ENCODE data around the gene ADTRP.

The ADTRP gene

DNA sequence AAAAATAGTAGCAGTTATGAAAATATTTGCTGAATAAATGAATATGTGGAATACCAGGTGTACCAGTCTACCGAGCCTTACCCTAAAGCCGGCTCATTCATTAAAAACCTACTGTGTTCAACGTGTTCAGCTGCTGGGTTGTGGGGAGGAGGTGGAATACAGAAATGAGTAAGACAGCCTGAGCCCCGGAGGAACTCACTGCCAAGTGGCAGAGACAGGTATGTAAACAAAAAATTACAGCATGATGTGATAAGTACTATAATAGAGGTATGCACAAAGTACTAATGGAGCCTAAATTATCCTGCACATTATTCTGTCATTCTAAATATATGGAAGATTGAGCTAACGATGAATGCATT is 6.8 kb upstream of the ADTRP start:
- no peak overlapping the region for H3K4me3 ChIP-seq (ENCODE audit: low read length)
- TF ChIP-seq, protein P1, sequence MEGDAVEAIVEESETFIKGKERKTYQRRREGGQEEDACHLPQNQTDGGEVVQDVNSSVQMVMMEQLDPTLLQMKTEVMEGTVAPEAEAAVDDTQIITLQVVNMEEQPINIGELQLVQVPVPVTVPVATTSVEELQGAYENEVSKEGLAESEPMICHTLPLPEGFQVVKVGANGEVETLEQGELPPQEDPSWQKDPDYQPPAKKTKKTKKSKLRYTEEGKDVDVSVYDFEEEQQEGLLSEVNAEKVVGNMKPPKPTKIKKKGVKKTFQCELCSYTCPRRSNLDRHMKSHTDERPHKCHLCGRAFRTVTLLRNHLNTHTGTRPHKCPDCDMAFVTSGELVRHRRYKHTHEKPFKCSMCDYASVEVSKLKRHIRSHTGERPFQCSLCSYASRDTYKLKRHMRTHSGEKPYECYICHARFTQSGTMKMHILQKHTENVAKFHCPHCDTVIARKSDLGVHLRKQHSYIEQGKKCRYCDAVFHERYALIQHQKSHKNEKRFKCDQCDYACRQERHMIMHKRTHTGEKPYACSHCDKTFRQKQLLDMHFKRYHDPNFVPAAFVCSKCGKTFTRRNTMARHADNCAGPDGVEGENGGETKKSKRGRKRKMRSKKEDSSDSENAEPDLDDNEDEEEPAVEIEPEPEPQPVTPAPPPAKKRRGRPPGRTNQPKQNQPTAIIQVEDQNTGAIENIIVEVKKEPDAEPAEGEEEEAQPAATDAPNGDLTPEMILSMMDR (conservative IDR thresholded peaks at IDR 0.05; ENCODE audit: low read depth, low read length), result no peak
- DNase-seq (ENCODE audit: low read depth), result no peak

DNA sequence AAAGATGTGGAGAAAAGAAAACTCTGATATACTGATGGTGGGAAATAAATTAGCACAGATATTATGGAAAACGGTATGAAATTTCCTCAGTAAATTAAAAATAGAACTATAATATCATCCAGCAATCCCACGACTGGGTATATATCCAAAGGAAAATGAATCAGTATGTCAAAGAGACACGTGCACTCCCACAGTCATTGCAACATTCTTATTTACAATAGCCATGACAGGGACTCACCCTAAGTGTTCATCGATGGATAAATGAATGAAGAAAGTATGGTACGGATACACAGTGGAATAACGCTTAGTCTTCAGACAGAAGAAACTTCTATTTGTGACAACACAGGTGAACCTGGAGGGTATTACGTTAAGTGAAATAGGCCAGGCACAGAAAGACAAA is 5.7 kb upstream of the ADTRP start:
- no peak overlapping the region for H3K4me3 ChIP-seq (ENCODE audit: low read length)
- TF ChIP-seq, protein P1 (conservative IDR thresholded peaks at IDR 0.05; ENCODE audit: low read depth, low read length), result no peak
- no peak for DNase-seq (ENCODE audit: low read depth)

- no peak overlapping the region for H3K4me3 ChIP-seq (ENCODE audit: low read length)
- TF ChIP-seq, protein P1 (conservative IDR thresholded peaks at IDR 0.05; ENCODE audit: low read depth, low read length), result no peak
- DNase-seq (ENCODE audit: low read depth), result no peak
These were observed 5.0 kb upstream of the ADTRP start for GRCh38 chr6:11783524-11784064.

- DNase-seq (ENCODE audit: low read depth), result no peak
- H3K4me3 ChIP-seq (ENCODE audit: low read length), result no peak overlapping the region
- TF ChIP-seq, protein P1 (conservative IDR thresholded peaks at IDR 0.05; ENCODE audit: low read depth, low read length), result no peak
These were observed 3.9 kb upstream of the ADTRP start for GRCh38 chr6:11782524-11782923.

DNA sequence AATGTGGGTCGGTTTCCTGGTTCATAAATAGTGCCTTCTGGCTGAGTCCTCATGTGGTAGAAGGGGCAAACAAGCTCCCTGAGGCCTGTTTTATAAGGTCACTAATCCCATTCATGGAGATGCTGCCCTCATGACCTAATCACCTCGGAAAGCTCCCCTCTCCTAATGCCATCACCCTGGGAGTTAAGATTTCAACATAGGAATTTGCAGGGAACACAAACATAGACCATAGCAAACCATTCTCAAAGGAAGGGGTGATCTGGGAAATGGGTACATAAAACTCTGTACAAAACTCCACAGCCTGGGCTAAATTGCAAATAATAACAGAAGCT is 1.5 kb upstream of the ADTRP start:
- H3K4me3 ChIP-seq (ENCODE audit: low read length), result no peak overlapping the region
- TF ChIP-seq, protein P1 (conservative IDR thresholded peaks at IDR 0.05; ENCODE audit: low read depth, low read length), result no peak
- no peak for DNase-seq (ENCODE audit: low read depth)

DNA sequence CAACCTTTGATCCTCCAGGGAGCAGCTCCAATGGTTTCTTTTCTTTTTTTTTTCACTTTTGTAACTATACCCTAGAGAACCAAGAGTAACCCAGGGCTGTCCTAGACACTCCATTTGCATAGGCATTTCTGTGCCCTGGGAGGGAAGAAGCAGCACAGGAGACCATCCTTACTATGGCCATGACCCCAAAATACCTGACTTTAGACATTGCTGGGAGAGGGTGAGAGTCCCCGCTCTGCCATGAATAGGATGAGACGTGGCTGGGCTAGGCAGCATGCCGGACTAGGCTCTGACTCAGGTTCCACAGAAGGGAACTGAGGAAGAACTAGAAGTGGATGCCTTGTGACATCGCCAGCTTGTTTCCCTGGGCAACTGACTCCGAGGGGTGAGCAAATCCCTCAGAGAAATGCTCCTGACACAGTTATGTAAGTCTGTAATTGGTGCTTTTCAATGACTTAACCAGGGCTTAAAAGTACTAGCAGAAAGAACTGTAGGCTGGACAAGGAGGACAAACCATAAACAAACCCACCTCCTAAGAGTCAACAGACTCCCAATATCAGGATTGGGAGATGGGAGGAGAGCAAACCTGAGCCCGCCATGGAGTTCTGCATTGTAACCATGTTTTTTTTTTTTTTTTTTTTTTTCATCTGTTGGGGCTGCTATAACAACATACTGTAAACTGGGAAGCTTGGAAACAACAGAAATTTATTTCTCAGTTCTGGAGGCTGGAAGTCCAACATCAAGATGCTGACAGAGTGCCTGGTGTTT is 910 bp upstream of the ADTRP start:
- DNase-seq (ENCODE audit: low read depth), result peak; percentile 95
- TF ChIP-seq, protein P1 (conservative IDR thresholded peaks at IDR 0.05; ENCODE audit: low read depth, low read length), result no peak
- H3K4me3 ChIP-seq (ENCODE audit: low read length), result peak overlapping the region; percentile 58

DNA sequence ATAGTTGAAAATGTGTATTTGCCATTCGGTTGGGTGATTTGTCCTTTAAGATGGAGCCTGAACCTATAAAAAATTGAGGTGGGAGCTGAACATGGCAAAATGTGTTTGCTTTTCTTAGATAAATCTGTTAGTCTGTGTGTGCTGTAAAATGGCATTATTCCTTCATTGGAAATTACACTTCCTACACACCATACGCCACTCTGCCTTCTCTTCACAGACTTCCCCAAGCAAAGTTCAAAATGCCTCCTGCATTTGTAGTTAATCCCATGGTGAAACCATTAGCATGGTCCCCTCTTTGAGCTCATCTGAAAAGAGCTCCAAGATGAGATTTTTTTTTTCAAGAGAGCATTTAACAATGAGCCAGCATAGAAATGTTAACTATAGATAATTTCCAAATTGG is 567 bp downstream of the ADTRP start:
- H3K4me3 ChIP-seq (ENCODE audit: low read length), result peak overlapping the region; percentile 58
- DNase-seq (ENCODE audit: low read depth), result no peak
- TF ChIP-seq, protein P1 (conservative IDR thresholded peaks at IDR 0.05; ENCODE audit: low read depth, low read length), result no peak

All from retinal pigment epithelial cell (primary cell).